GM23338 (cell line): Measurements from ENCODE around the gene EXOC4. TPM values are rescaled to one million over a fixed set of nuclear protein-coding genes. Genes with fewer than 3 reads are reported as not detected.

Experiments
- ATAC-seq: fragments of 200-7000 bp; cut with Tn5 transposase; 3 replicates; pipeline ENCODE4 v1.9.1; 2020
- DNase-seq: peaks from one replicate; pipeline ENCODE4 v3.0.0-alpha.2; 2015; ENCODE audit warnings: low spot score
- H2AFZ ChIP-seq: fragments of 200-600 bp; sonication (generic); 2 replicates; pipeline ENCODE4 v1.8.0; 2016; ENCODE audit warnings: antibody characterized with exemption, mild to moderate bottlenecking, moderate library complexity
- H3F3A ChIP-seq: fragments of 200-600 bp; sonication (generic); replicated peaks from 2 replicates; pipeline ENCODE4 v1.8.0; 2017; ENCODE audit warnings: antibody characterized with exemption, mixed run types, low read depth
- H3K27ac ChIP-seq: fragments of 200-600 bp; sonication (generic); 2 replicates; pipeline ENCODE4 v1.6.1; 2016; ENCODE audit warnings: low read depth
- H3K27me3 ChIP-seq: fragments of 200-600 bp; sonication (generic); 2 replicates; pipeline ENCODE4 v1.8.0; 2016; ENCODE audit warnings: mild to moderate bottlenecking, mixed run types, moderate library complexity; ENCODE audit not compliant: insufficient read depth
- H3K36me3 ChIP-seq: fragments of 200-600 bp; sonication (generic); 2 replicates; pipeline ENCODE4 v1.8.0; 2016; ENCODE audit warnings: mild to moderate bottlenecking; ENCODE audit not compliant: insufficient read depth
- H3K4me1 ChIP-seq: fragments of 200-600 bp; sonication (generic); 2 replicates; pipeline ENCODE4 v1.8.0; 2016; ENCODE audit warnings: mild to moderate bottlenecking, moderate library complexity; ENCODE audit not compliant: insufficient read depth
- H3K4me2 ChIP-seq: fragments of 200-600 bp; sonication (generic); 2 replicates; pipeline ENCODE4 v1.7.1; 2017; ENCODE audit warnings: mixed run types
- H3K4me3 ChIP-seq: fragments of 200-600 bp; sonication (generic); 2 replicates; pipeline ENCODE4 v1.6.1; 2016; ENCODE audit warnings: mixed run types
- H3K79me2 ChIP-seq: fragments of 200-600 bp; sonication (generic); replicated peaks from 2 replicates; pipeline ENCODE4 v1.8.0; 2017; ENCODE audit warnings: mild to moderate bottlenecking; ENCODE audit not compliant: insufficient read depth
- H3K9me2 ChIP-seq: fragments of 200-600 bp; sonication (generic); 2 replicates; pipeline ENCODE4 v1.8.0; 2017; ENCODE audit not compliant: insufficient read depth
- H4K20me1 ChIP-seq: fragments of 200-600 bp; sonication (generic); replicated peaks from 2 replicates; pipeline ENCODE4 v1.8.0; 2017; ENCODE audit warnings: mild to moderate bottlenecking; ENCODE audit not compliant: insufficient read depth
- H3K27ac Mint-ChIP-seq: 2 replicates; pipeline ENCODE4 v1.8.0; 2020; ENCODE audit warnings: inconsistent platforms, mild to moderate bottlenecking, moderate library complexity, mixed read lengths
- H3K27me3 Mint-ChIP-seq: 3 replicates; pipeline ENCODE4 v1.8.0; 2022; ENCODE audit warnings: low read depth, mild to moderate bottlenecking, moderate library complexity, mixed read lengths, inconsistent platforms; ENCODE audit not compliant: insufficient read depth, poor library complexity
- H3K36me3 Mint-ChIP-seq: 3 replicates; pipeline ENCODE4 v1.8.0; 2021; ENCODE audit warnings: low read depth, mild to moderate bottlenecking, inconsistent platforms, moderate library complexity, mixed read lengths
- H3K4me1 Mint-ChIP-seq: 3 replicates; pipeline ENCODE4 v1.8.0; 2020; ENCODE audit warnings: mild to moderate bottlenecking, inconsistent platforms, mixed read lengths
- H3K4me3 Mint-ChIP-seq: 3 replicates; pipeline ENCODE4 v1.8.0; 2021; ENCODE audit warnings: moderate library complexity, mild to moderate bottlenecking, inconsistent platforms, mixed read lengths
- H3K9me3 Mint-ChIP-seq: 3 replicates; pipeline ENCODE4 v1.8.0; 2020; ENCODE audit warnings: moderate library complexity, mild to moderate bottlenecking, inconsistent platforms, mixed read lengths
- CTCF ChIP-seq, 2 experiments: fragments of 200-600 bp in 1 of 2; sonication (generic) in 1 of 2; conservative IDR thresholded peaks; 2 replicates each; pipeline versions ENCODE4 v1.5.1 to v1.6.1; 2016 to 2017; ENCODE audit warnings: antibody characterized with exemption in 2 of 2, low read depth in 2 of 2, mild to moderate bottlenecking in 2 of 2, moderate library complexity in 1 of 2
- EZH2 ChIP-seq: fragments of 200-600 bp; sonication (generic); IDR thresholded peaks from one replicate; pipeline ENCODE4 v1.8.0; 2017; ENCODE audit warnings: antibody characterized with exemption, mild to moderate bottlenecking, low read depth; ENCODE audit not compliant: unreplicated experiment
- EZH2phosphoT487 ChIP-seq: fragments of 200-600 bp; sonication (generic); IDR thresholded peaks from one replicate; pipeline ENCODE4 v1.8.1; 2018; ENCODE audit warnings: antibody characterized with exemption; ENCODE audit not compliant: unreplicated experiment
- JUNB ChIP-seq: IDR thresholded peaks from one replicate; pipeline ENCODE4 v1.6.1; 2016; ENCODE audit warnings: antibody characterized with exemption; ENCODE audit not compliant: unreplicated experiment
- NANOG ChIP-seq: IDR thresholded peaks from 2 replicates; pipeline ENCODE4 v1.6.1; 2016; ENCODE audit warnings: antibody characterized with exemption, borderline replicate concordance
- STAT1 ChIP-seq: IDR thresholded peaks from one replicate; pipeline ENCODE4 v1.6.1; 2016; ENCODE audit warnings: antibody characterized with exemption; ENCODE audit not compliant: unreplicated experiment
- ZNF331 ChIP-seq: fragments of 250-450 bp; sonication (Bioruptor Pico); IDR thresholded peaks from 2 replicates; pipeline ENCODE4 v1.5.0; 2020; ENCODE audit warnings: low read depth, mild to moderate bottlenecking, moderate library complexity
- polyA plus RNA-seq: library from polyadenylated mRNA; unstranded; fragments of >200 nt; fragmentation: Nextera tagmentation; extraction: Ambion mirVana; gene quantifications from 2 replicates; pipeline ENCODE4 v1.2.1, GENCODE V29; 2016
- total RNA-seq: library from RNA; depleted of rRNA; stranded (reverse); fragments of >200 nt; shearing (Covaris generic); gene quantifications from 2 replicates; pipeline ENCODE4 v1.2.3, GENCODE V29; 2014
- TF ChIP-seq, protein P1 (sequence below): fragments of 250-450 bp; sonication (Bioruptor Pico); IDR thresholded peaks from 2 replicates; pipeline ENCODE4 v1.5.0; 2020; ENCODE audit warnings: mild to moderate bottlenecking, moderate library complexity

Gene EXOC4
- total and polyA plus RNA-seq, 2 experiments from 2014 or later: 37.5 to 52.7 TPM

DNA sequence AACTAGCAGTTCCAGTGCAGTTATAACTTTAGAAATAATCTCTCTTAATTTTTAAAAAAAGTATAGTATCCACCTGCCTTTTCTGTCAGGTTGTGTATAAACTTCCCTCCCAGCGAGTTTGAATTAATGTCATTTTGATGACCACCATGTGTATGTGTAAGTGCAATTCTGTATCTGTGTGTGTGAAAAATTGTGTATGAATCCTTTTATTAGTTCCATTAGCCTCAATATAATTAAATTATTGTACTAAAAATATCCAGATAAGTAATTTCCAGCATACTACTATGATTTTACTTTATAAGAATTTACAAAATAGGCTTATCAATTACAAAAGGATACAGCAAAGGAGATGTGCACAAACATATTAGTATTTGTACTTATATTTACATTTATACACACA is 453.1 kb downstream of the EXOC4 start (continued):
- TF ChIP-seq CTCF (conservative IDR thresholded peaks at IDR 0.05; ENCODE audit: low read depth in 2 of 2) (no peak), EZH2phosphoT487 (no peak), EZH2 (no peak), STAT1 (no peak), ZNF331 (CRISPR knock-in tag) (no peak)
- TF ChIP-seq, protein P1, sequence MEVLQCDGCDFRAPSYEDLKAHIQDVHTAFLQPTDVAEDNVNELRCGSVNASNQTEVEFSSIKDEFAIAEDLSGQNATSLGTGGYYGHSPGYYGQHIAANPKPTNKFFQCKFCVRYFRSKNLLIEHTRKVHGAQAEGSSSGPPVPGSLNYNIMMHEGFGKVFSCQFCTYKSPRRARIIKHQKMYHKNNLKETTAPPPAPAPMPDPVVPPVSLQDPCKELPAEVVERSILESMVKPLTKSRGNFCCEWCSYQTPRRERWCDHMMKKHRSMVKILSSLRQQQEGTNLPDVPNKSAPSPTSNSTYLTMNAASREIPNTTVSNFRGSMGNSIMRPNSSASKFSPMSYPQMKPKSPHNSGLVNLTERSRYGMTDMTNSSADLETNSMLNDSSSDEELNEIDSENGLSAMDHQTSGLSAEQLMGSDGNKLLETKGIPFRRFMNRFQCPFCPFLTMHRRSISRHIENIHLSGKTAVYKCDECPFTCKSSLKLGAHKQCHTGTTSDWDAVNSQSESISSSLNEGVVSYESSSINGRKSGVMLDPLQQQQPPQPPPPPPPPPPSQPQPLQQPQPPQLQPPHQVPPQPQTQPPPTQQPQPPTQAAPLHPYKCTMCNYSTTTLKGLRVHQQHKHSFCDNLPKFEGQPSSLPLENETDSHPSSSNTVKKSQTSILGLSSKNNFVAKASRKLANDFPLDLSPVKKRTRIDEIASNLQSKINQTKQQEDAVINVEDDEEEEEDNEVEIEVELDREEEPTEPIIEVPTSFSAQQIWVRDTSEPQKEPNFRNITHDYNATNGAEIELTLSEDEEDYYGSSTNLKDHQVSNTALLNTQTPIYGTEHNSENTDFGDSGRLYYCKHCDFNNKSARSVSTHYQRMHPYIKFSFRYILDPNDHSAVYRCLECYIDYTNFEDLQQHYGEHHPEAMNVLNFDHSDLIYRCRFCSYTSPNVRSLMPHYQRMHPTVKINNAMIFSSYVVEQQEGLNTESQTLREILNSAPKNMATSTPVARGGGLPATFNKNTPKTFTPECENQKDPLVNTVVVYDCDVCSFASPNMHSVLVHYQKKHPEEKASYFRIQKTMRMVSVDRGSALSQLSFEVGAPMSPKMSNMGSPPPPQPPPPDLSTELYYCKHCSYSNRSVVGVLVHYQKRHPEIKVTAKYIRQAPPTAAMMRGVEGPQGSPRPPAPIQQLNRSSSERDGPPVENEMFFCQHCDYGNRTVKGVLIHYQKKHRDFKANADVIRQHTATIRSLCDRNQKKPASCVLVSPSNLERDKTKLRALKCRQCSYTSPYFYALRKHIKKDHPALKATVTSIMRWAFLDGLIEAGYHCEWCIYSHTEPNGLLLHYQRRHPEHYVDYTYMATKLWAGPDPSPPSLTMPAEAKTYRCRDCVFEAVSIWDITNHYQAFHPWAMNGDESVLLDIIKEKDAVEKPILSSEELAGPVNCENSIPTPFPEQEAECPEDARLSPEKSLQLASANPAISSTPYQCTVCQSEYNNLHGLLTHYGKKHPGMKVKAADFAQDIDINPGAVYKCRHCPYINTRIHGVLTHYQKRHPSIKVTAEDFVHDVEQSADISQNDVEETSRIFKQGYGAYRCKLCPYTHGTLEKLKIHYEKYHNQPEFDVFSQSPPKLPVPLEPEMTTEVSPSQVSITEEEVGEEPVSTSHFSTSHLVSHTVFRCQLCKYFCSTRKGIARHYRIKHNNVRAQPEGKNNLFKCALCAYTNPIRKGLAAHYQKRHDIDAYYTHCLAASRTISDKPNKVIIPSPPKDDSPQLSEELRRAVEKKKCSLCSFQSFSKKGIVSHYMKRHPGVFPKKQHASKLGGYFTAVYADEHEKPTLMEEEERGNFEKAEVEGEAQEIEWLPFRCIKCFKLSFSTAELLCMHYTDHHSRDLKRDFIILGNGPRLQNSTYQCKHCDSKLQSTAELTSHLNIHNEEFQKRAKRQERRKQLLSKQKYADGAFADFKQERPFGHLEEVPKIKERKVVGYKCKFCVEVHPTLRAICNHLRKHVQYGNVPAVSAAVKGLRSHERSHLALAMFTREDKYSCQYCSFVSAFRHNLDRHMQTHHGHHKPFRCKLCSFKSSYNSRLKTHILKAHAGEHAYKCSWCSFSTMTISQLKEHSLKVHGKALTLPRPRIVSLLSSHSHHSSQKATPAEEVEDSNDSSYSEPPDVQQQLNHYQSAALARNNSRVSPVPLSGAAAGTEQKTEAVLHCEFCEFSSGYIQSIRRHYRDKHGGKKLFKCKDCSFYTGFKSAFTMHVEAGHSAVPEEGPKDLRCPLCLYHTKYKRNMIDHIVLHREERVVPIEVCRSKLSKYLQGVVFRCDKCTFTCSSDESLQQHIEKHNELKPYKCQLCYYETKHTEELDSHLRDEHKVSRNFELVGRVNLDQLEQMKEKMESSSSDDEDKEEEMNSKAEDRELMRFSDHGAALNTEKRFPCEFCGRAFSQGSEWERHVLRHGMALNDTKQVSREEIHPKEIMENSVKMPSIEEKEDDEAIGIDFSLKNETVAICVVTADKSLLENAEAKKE: no peak

DNA sequence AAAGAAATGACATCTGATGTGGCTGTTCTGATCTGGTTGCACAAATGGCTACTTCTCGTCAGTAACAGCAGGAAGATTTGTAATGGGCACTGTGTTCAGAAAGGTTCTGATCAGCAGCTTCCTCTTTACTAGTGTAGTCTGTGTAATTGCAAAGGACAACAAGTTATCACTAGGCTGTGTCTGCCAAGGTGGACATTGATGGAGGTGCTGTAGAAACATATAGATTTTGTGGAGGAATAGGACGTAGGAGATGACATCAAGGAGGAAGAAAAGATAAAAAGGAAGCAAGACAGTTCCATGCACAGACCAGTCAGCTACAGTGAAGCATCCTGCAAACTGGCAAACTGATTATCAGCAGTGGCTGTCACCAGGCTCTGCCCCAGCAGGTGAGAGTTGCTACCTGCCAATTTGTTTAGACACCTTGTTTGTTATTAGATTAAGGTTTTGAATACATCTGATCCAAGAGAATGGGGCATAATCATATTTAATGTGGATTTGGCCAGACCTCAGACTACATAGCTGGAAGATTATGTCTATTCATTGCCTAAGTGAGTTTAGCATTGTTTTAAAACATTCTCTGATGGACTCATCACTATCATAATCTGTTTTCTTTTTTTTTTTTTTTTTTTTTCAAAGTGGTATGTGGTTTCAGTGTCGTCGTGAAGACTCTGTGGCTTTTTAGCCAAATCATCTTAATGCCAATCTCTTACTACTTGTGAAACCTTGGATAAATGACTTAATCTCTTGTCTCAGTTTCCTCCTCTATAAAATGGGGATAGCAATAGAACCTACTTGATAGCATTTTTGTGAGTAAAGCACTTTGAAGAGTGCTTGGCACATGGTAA is 456.4 kb downstream of the EXOC4 start:
- H2AFZ ChIP-seq: no peak overlapping the region
- no peaks in the 10 kb centered on the region for H3F3A ChIP-seq
- H3K27ac ChIP-seq: no peak overlapping the region
- no peaks in the 10 kb centered on the region for H4K20me1 ChIP-seq
- Mint-ChIP-seq H3K36me3 (no peaks in the 10 kb centered on the region), H3K9me3 (no peaks in the 10 kb centered on the region), H3K27me3 (no peaks in the 10 kb centered on the region), H3K4me3 (no peak overlapping the region), H3K4me1 (no peaks in the 10 kb centered on the region), H3K27ac (no peak overlapping the region)
- no peak overlapping the region for H3K4me3 ChIP-seq
- H3K79me2 ChIP-seq: no peaks in the 10 kb centered on the region
- no peaks in the 10 kb centered on the region for H3K4me1 ChIP-seq
- H3K4me2 ChIP-seq: no peak overlapping the region
- DNase-seq: no peak
- no peaks in the 10 kb centered on the region for H3K27me3 ChIP-seq
- H3K9me2 ChIP-seq: 0 out of 2 replicates have a peak, but pooled peaks cover 3% of the 10 kb centered on the region
- no peaks in the 10 kb centered on the region for H3K36me3 ChIP-seq
- ATAC-seq: no peak
- no peak for TF ChIP-seq EZH2phosphoT487
- no peak for TF ChIP-seq EZH2
- TF ChIP-seq JUNB: no peak
- no peak for TF ChIP-seq NANOG
